ENCODE measurements around the gene CDKAL1.
"Not testable (repeated sequence)": the region's sequence is repeated elsewhere in the genome, so short reads cannot be mapped to it uniquely, and the experiment has no call there.

CDKAL1 gene

DNA sequence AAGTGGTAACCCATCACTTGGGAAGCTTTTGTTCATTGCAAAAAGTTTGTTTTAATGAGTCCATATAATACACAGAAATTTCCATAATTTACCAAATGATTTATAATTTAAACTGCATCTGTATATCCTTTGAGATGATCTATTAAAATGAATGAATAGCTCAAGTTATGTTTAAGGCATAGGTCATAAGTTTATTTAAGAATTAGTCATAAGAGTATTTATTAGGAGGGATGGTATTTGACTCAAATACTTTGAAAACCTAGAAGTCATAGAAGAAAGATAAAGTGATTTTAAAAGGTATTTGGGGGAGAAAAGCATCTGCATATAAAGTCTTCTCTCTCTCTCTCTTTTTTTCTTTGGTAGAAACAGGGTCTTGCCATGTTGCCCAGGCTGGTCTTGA is 388.5 kb downstream of the CDKAL1 start:
- Histone ChIP-seq H3K9me3 (ENCODE audit: insufficient read depth, low read length) (no peaks in the 10 kb centered on the region), H3K9ac (ENCODE audit: low read length) (no peak overlapping the region), H4K20me1 (ENCODE audit: insufficient read depth, low read length) (no peaks in the 10 kb centered on the region), H3K4me2 (ENCODE audit: low read length) (no peak overlapping the region), H3K4me3 (ENCODE audit: low read length) (no peak overlapping the region), H3K36me3 (replicated peaks; ENCODE audit: low read depth, low read length) (no peaks in the 10 kb centered on the region), H2AFZ (ENCODE audit: low read depth, low read length) (no peak overlapping the region), H3K4me1 (ENCODE audit: low read length) (peaks cover 50% of the 10 kb centered on the region), H3K79me2 (ENCODE audit: low read length) (no peaks in the 10 kb centered on the region), H3K27ac (ENCODE audit: low read length) (no peak overlapping the region), H3K27me3 (ENCODE audit: low read depth, low read length) (no peaks in the 10 kb centered on the region)
- TF ChIP-seq, protein P1, sequence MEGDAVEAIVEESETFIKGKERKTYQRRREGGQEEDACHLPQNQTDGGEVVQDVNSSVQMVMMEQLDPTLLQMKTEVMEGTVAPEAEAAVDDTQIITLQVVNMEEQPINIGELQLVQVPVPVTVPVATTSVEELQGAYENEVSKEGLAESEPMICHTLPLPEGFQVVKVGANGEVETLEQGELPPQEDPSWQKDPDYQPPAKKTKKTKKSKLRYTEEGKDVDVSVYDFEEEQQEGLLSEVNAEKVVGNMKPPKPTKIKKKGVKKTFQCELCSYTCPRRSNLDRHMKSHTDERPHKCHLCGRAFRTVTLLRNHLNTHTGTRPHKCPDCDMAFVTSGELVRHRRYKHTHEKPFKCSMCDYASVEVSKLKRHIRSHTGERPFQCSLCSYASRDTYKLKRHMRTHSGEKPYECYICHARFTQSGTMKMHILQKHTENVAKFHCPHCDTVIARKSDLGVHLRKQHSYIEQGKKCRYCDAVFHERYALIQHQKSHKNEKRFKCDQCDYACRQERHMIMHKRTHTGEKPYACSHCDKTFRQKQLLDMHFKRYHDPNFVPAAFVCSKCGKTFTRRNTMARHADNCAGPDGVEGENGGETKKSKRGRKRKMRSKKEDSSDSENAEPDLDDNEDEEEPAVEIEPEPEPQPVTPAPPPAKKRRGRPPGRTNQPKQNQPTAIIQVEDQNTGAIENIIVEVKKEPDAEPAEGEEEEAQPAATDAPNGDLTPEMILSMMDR (IDR thresholded peaks at IDR 0.05; ENCODE audit: low read depth, low read length) = no peak
- no peak for TF ChIP-seq EZH2phosphoT487 (IDR thresholded peaks at IDR 0.05; ENCODE audit: low read depth)

- H3K27me3 ChIP-seq (ENCODE audit: low read depth, low read length); H3K9me3 ChIP-seq (ENCODE audit: insufficient read depth, low read length); H4K20me1 ChIP-seq (ENCODE audit: insufficient read depth, low read length); H3K27ac ChIP-seq (ENCODE audit: low read length); H3K9ac ChIP-seq (ENCODE audit: low read length); H3K79me2 ChIP-seq (ENCODE audit: low read length); H3K4me2 ChIP-seq (ENCODE audit: low read length); H3K36me3 ChIP-seq (replicated peaks; ENCODE audit: low read depth, low read length); H2AFZ ChIP-seq (ENCODE audit: low read depth, low read length); H3K4me3 ChIP-seq (ENCODE audit: low read length): not testable (repeated sequence)
- peaks cover 36% of the 10 kb centered on the region for H3K4me1 ChIP-seq (ENCODE audit: low read length)
Observed at GRCh38 chr6:20924094-20924493, 389.8 kb downstream of the CDKAL1 start.

DNA sequence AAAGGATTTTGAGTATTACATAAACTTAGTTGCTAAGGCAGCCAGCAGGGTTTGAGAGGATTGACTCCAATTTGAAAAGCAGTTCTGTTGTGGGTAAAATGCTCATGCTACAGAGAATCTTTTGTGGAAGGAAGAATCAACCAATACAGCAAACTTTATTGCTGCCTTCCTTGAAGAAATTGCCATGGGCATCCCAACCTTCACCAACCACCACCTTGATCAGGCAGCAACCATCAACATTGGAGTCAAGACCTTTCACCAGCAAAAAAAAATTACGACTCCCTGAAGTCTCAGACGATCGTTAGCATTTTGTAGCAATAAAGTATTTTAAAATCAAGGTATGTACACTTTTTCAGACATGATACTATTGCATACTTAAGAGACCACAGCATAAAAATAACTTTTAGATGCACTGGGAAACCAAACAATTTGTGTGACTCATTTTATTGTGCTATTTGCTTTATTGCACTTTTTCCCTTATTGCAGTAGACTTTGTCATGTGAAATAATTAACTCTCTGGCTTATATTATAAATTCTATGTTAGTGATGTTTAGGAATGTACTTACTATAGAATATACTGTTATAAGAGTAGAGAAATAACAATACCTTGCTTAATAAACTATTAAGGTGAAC is 390.8 kb downstream of the CDKAL1 start:
- Histone ChIP-seq H3K27me3 (ENCODE audit: low read depth, low read length) (no peaks in the 10 kb centered on the region), H4K20me1 (ENCODE audit: insufficient read depth, low read length) (no peaks in the 10 kb centered on the region), H2AFZ (ENCODE audit: low read depth, low read length) (no peak overlapping the region), H3K4me2 (ENCODE audit: low read length) (no peak overlapping the region), H3K79me2 (ENCODE audit: low read length) (no peaks in the 10 kb centered on the region), H3K4me1 (ENCODE audit: low read length) (peaks cover 27% of the 10 kb centered on the region), H3K27ac (ENCODE audit: low read length) (no peak overlapping the region), H3K9me3 (ENCODE audit: insufficient read depth, low read length) (no peaks in the 10 kb centered on the region), H3K9ac (ENCODE audit: low read length) (no peak overlapping the region), H3K36me3 (replicated peaks; ENCODE audit: low read depth, low read length) (no peaks in the 10 kb centered on the region), H3K4me3 (ENCODE audit: low read length) (no peak overlapping the region)
- TF ChIP-seq, protein P1 (IDR thresholded peaks at IDR 0.05; ENCODE audit: low read depth, low read length) = no peak
- no peak for TF ChIP-seq EZH2phosphoT487 (IDR thresholded peaks at IDR 0.05; ENCODE audit: low read depth)

DNA sequence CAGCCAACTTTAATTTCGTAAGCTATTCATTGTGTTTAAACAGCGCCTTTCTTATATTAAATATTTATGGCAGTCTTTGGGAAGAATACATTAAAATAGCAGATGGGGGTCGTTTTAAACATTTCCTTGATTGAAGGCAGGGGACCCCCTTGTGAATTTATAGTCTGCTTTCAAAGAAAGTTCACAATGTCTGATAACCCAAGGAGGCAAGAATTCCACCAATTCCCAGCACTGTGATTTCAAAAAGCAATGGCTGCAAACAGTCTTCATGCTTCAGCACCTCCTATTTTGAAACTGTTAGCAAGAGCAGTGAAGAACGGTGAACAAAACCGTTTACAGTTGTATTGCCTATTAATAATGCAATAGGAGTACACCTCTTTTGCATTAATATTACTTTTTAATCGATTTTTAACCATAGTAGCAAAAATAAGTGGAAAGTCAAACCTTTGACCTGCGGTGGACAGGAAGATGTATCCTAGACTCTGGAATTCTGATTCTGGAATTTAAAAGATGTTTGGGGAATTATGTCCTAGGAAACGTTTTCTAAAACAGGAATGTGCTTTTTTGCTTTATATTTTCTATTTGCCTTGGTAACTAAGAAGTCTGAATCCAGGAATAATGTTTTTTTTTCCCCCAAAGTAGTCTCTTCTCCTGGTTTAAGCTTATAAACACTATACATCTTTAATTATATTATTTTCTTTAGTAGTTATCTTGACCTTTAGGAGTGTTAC is 393.0 kb downstream of the CDKAL1 start:
- Histone ChIP-seq H3K4me1 (ENCODE audit: low read length) (peaks cover 11% of the 10 kb centered on the region), H3K9ac (ENCODE audit: low read length) (no peak overlapping the region), H3K27ac (ENCODE audit: low read length) (no peak overlapping the region), H3K4me2 (ENCODE audit: low read length) (no peak overlapping the region), H3K79me2 (ENCODE audit: low read length) (no peaks in the 10 kb centered on the region), H3K4me3 (ENCODE audit: low read length) (no peak overlapping the region), H3K9me3 (ENCODE audit: insufficient read depth, low read length) (no peaks in the 10 kb centered on the region), H4K20me1 (ENCODE audit: insufficient read depth, low read length) (no peaks in the 10 kb centered on the region), H3K36me3 (replicated peaks; ENCODE audit: low read depth, low read length) (no peaks in the 10 kb centered on the region), H3K27me3 (ENCODE audit: low read depth, low read length) (no peaks in the 10 kb centered on the region), H2AFZ (ENCODE audit: low read depth, low read length) (no peak overlapping the region)
- TF ChIP-seq, protein P1 (IDR thresholded peaks at IDR 0.05; ENCODE audit: low read depth, low read length) = no peak
- TF ChIP-seq EZH2phosphoT487 (IDR thresholded peaks at IDR 0.05; ENCODE audit: low read depth) = no peak
